Keratinocyte (primary cell): ENCODE results near the gene RTL9.

Source experiments
- EZH2 ChIP-seq: IDR thresholded peaks from one replicate; pipeline ENCODE4 v1.6.1; 2012; ENCODE audit warnings: inconsistent platforms, mild to moderate bottlenecking, low read length, moderate library complexity
- TF ChIP-seq, protein P1 (sequence below), 3 experiments: IDR thresholded peaks in 1 of 3; conservative IDR thresholded peaks in 1 of 3; optimal IDR thresholded peaks in 1 of 3; 2 replicates in 2 of 3; 3 replicates in 1 of 3; pipeline versions ENCODE3 to v1.5.1; 2011; ENCODE audit warnings: low read length in 3 of 3, mild to moderate bottlenecking in 3 of 3, moderate library complexity in 2 of 3, control low read depth in 1 of 3, inconsistent platforms in 1 of 3; ENCODE audit not compliant: insufficient read depth in 2 of 3; ENCODE audit errors: extremely low read depth in 1 of 3

GRCh38 chrX:110317061-110317819, 41.4 kb upstream of the RTL9 start:
- TF ChIP-seq, protein P1, sequence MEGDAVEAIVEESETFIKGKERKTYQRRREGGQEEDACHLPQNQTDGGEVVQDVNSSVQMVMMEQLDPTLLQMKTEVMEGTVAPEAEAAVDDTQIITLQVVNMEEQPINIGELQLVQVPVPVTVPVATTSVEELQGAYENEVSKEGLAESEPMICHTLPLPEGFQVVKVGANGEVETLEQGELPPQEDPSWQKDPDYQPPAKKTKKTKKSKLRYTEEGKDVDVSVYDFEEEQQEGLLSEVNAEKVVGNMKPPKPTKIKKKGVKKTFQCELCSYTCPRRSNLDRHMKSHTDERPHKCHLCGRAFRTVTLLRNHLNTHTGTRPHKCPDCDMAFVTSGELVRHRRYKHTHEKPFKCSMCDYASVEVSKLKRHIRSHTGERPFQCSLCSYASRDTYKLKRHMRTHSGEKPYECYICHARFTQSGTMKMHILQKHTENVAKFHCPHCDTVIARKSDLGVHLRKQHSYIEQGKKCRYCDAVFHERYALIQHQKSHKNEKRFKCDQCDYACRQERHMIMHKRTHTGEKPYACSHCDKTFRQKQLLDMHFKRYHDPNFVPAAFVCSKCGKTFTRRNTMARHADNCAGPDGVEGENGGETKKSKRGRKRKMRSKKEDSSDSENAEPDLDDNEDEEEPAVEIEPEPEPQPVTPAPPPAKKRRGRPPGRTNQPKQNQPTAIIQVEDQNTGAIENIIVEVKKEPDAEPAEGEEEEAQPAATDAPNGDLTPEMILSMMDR (optimal IDR thresholded peaks at IDR 0.05 in 1 of 3, IDR thresholded peaks at IDR 0.05 in 1 of 3, conservative IDR thresholded peaks at IDR 0.05 in 1 of 3; ENCODE audit: extremely low read depth in 1 of 3, insufficient read depth in 2 of 3, low read length in 3 of 3), result no peak
- TF ChIP-seq EZH2, result no peak
